Testis (tissue), 3 donors: Measurements from ENCODE around the gene ZSCAN32. TPM values are rescaled to one million over a fixed set of nuclear protein-coding genes. Genes with fewer than 3 reads are reported as not detected.

Experiments
- DNase-seq: peaks from one replicate; pipeline ENCODE4 v3.0.0-alpha.2; 2019
- H3K27ac ChIP-seq, 2 donors: fragments of 200-600 bp; sonication (generic); one replicate each; pipeline ENCODE4 v1.5.1; 2019
- H3K27me3 ChIP-seq: fragments of 200-600 bp; sonication (generic); one replicate; pipeline ENCODE4 v1.5.1; 2019
- H3K36me3 ChIP-seq: fragments of 200-600 bp; sonication (generic); one replicate; pipeline ENCODE4 v1.5.1; 2017; ENCODE audit warnings: low read depth; ENCODE audit errors: missing control alignments
- H3K4me1 ChIP-seq: fragments of 200-600 bp; sonication (generic); one replicate; pipeline ENCODE4 v1.5.1; 2019
- H3K4me3 ChIP-seq, 2 donors: fragments of 200-600 bp; sonication (generic); one replicate each; pipeline ENCODE4 v1.5.1; 2017 to 2019
- H3K9me3 ChIP-seq: fragments of 200-600 bp; sonication (generic); one replicate; pipeline ENCODE4 v1.5.1; 2017
- POLR2A ChIP-seq: fragments of 450-650 bp; IDR thresholded peaks from one replicate; pipeline ENCODE4 v1.6.1; 2017; ENCODE audit warnings: antibody characterized with exemption, mild to moderate bottlenecking, moderate library complexity
- WGBS, 2 donors: methylation state at CpG; one replicate each; pipeline ENCODE4 v1.1.5; 2018; 5-methylcytosine and 5-hydroxymethylcytosine counted together
- intact Hi-C: fragments of 100-400 bp; cut with DNase I; formaldehyde crosslinking; loops from one replicate; pipeline ENCODE4 v1.15.1; 2023; ENCODE audit warnings: low total_unique reads
- polyA plus RNA-seq: library from polyadenylated mRNA; stranded (reverse); fragments of 350-450 nt; fragmentation: Illumina TruSeq; extraction: RNeasy Lipid Tissue Mini Kit (QIAGEN cat#74804); gene quantifications from one replicate; pipeline ENCODE4 v1.2.3, GENCODE V29; 2014; ENCODE audit warnings: low read depth, low replicate concordance; ENCODE audit not compliant: insufficient read depth
- total RNA-seq, 2 donors: library from RNA; depleted of rRNA; stranded (reverse); fragments of >200 nt; gene quantifications; one replicate each; pipeline ENCODE4 v1.2.3, GENCODE V29; 2016
- TF ChIP-seq, protein P1 (sequence below), 3 experiments: fragments of 450-650 bp in 2 of 3; fragments of 200-600 bp in 1 of 3; sonication (generic) in 1 of 3; IDR thresholded peaks; one replicate each; pipeline ENCODE4 v1.5.1; 2016 to 2019; ENCODE audit warnings: antibody characterized with exemption in 3 of 3, mild to moderate bottlenecking in 2 of 3, moderate library complexity in 1 of 3

Gene ZSCAN32
- total and polyA plus RNA-seq, 3 donors from 2014 or later: 13.4 to 21.0 (median 19.1) TPM

DNA sequence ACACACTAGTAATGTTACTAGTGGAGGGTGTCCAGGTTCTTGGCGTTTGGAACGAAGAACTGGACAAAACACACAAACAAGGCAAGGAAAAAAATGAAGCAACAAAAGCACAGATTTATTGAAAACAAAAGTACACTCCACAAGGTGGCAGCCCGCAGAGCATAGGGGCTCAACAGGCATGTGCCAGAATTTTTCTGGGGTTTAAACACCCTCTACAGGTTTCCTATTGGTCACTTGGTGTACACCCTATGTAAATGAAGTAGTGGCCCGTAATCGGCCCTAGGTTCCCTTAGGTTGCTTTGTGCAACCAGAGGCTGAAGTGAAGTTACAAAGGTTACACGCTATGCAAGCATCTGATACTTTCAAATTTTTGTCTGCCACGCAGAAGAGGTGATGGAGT is 37.0 kb downstream of the ZSCAN32 start:
- Histone ChIP-seq H3K27ac (no peak overlapping the region), H3K4me1 (no peaks in the 10 kb centered on the region), H3K9me3 (no peaks in the 10 kb centered on the region), H3K4me3 (no peak overlapping the region), H3K27me3 (no peaks in the 10 kb centered on the region), H3K36me3 (no peaks in the 10 kb centered on the region)
- DNase-seq: no peak
- TF ChIP-seq, protein P1, sequence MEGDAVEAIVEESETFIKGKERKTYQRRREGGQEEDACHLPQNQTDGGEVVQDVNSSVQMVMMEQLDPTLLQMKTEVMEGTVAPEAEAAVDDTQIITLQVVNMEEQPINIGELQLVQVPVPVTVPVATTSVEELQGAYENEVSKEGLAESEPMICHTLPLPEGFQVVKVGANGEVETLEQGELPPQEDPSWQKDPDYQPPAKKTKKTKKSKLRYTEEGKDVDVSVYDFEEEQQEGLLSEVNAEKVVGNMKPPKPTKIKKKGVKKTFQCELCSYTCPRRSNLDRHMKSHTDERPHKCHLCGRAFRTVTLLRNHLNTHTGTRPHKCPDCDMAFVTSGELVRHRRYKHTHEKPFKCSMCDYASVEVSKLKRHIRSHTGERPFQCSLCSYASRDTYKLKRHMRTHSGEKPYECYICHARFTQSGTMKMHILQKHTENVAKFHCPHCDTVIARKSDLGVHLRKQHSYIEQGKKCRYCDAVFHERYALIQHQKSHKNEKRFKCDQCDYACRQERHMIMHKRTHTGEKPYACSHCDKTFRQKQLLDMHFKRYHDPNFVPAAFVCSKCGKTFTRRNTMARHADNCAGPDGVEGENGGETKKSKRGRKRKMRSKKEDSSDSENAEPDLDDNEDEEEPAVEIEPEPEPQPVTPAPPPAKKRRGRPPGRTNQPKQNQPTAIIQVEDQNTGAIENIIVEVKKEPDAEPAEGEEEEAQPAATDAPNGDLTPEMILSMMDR (IDR thresholded peaks at IDR 0.05): no peak
- TF ChIP-seq POLR2A: no peak
- intact Hi-C loops: no loop called here
- 68 to 75% methylated on average over 7 of the region's 7 CpGs for WGBS, 2 donors

- no peak overlapping the region for H3K27ac ChIP-seq
- no peaks in the 10 kb centered on the region for H3K36me3 ChIP-seq
- H3K4me1 ChIP-seq: no peaks in the 10 kb centered on the region
- H3K4me3 ChIP-seq: no peak overlapping the region
- DNase-seq: no peak
- no peaks in the 10 kb centered on the region for H3K9me3 ChIP-seq
- H3K27me3 ChIP-seq: no peaks in the 10 kb centered on the region
- intact Hi-C loops: no loop called here
- no peak for TF ChIP-seq POLR2A
- TF ChIP-seq, protein P1 (IDR thresholded peaks at IDR 0.05): no peak
Measured at GRCh38 chr16:3362931-3363330, 37.9 kb downstream of the ZSCAN32 start.

- no peak for DNase-seq
- no peaks in the 10 kb centered on the region for H3K9me3 ChIP-seq
- H3K36me3 ChIP-seq: no peaks in the 10 kb centered on the region
- 3 to 23% methylated on average over 1 of the region's 1 CpG for WGBS, 2 donors
- no peaks in the 10 kb centered on the region for H3K4me1 ChIP-seq
- no peaks in the 10 kb centered on the region for H3K27me3 ChIP-seq
- intact Hi-C loops: no loop called here
- TF ChIP-seq POLR2A: no peak
- TF ChIP-seq, protein P1 (IDR thresholded peaks at IDR 0.05): no peak
- H3K4me3 ChIP-seq: no peak overlapping the region
- no peak overlapping the region for H3K27ac ChIP-seq
Measured at GRCh38 chr16:3358871-3359270, 41.9 kb downstream of the ZSCAN32 start.

- 83 to 92% methylated on average over 10 of the region's 10 CpGs for WGBS, 2 donors
- H3K9me3 ChIP-seq: no peaks in the 10 kb centered on the region
- H3K4me3 ChIP-seq: no peak overlapping the region
- no peaks in the 10 kb centered on the region for H3K4me1 ChIP-seq
- H3K27ac ChIP-seq: no peak overlapping the region
- TF ChIP-seq, protein P1 (IDR thresholded peaks at IDR 0.05): no peak
- no peak for TF ChIP-seq POLR2A
- intact Hi-C loops: no loop called here
- DNase-seq: no peak
- no peaks in the 10 kb centered on the region for H3K36me3 ChIP-seq
- no peaks in the 10 kb centered on the region for H3K27me3 ChIP-seq
Measured at GRCh38 chr16:3356118-3356517, 44.7 kb downstream of the ZSCAN32 start.

GRCh38 chr16:3355589-3355988 is 45.2 kb downstream of the ZSCAN32 start, which contains the start of gene OR2C1:
OR2C1 (plus strand) TSS chr16:3355889; CDS start chr16:3355941, 52 bp downstream.
- Histone ChIP-seq H3K27me3 (no peaks in the 10 kb centered on the region), H3K36me3 (no peaks in the 10 kb centered on the region), H3K9me3 (no peaks in the 10 kb centered on the region), H3K27ac (no peak within 1 kb of the TSS), H3K4me1 (no peaks in the 10 kb centered on the region), H3K4me3 (no peak within 1 kb of the TSS)
- intact Hi-C loops: no loop called here
- 79 to 81% methylated on average over 3 of the region's 3 CpGs for WGBS, 2 donors
- no peak for DNase-seq
- TF ChIP-seq, protein P1 (IDR thresholded peaks at IDR 0.05): no peak
- TF ChIP-seq POLR2A: no peak
